ENCODE results near the gene OR2D3.
"Not testable (repeated sequence)": the region's sequence is repeated elsewhere in the genome, so short reads cannot be mapped to it uniquely, and the experiment has no call there.

Gene OR2D3

GRCh38 chr11:6932145-6932544 lies 11.3 kb downstream of the OR2D3 start:
- no peak for TF ChIP-seq CTCF (IDR thresholded peaks at IDR 0.05; ENCODE audit: insufficient read depth, low read length, poor library complexity, severe bottlenecking)
- H3K27me3 ChIP-seq (replicated peaks; ENCODE audit: control insufficient read depth, insufficient read depth, low read length): no peaks in the 10 kb centered on the region
- no peak overlapping the region for H3K4me3 ChIP-seq (replicated peaks; ENCODE audit: low read depth, low read length)
- peaks cover 2% of the 10 kb centered on the region; the same call in 1 of the 2 replicates for H3K36me3 ChIP-seq (ENCODE audit: control insufficient read depth, insufficient read depth, low read length)
- DNase-seq (ENCODE audit: extremely low read depth, insufficient read length): no peak

GRCh38 chr11:6941970-6942369 lies 21.2 kb downstream of the OR2D3 start:
- no peak overlapping the region for H3K4me3 ChIP-seq (replicated peaks; ENCODE audit: low read depth, low read length)
- H3K27me3 ChIP-seq (replicated peaks; ENCODE audit: control insufficient read depth, insufficient read depth, low read length): no peaks in the 10 kb centered on the region
- no peaks in the 10 kb centered on the region for H3K36me3 ChIP-seq (ENCODE audit: control insufficient read depth, insufficient read depth, low read length)
- no peak for DNase-seq (ENCODE audit: extremely low read depth, insufficient read length)
- no peak for TF ChIP-seq CTCF (IDR thresholded peaks at IDR 0.05; ENCODE audit: insufficient read depth, low read length, poor library complexity, severe bottlenecking)

GRCh38 chr11:6943131-6943530 lies 22.3 kb downstream of the OR2D3 start:
- H3K36me3 ChIP-seq (ENCODE audit: control insufficient read depth, insufficient read depth, low read length): peaks cover 3% of the 10 kb centered on the region
- H3K27me3 ChIP-seq (replicated peaks; ENCODE audit: control insufficient read depth, insufficient read depth, low read length): no peaks in the 10 kb centered on the region
- H3K4me3 ChIP-seq (replicated peaks; ENCODE audit: low read depth, low read length): no peak overlapping the region
- DNase-seq (ENCODE audit: extremely low read depth, insufficient read length): no peak
- TF ChIP-seq CTCF (IDR thresholded peaks at IDR 0.05; ENCODE audit: insufficient read depth, low read length, poor library complexity, severe bottlenecking): no peak

GRCh38 chr11:6954248-6954647 lies 33.4 kb downstream of the OR2D3 start:
- H3K27me3 ChIP-seq (replicated peaks; ENCODE audit: control insufficient read depth, insufficient read depth, low read length); H3K36me3 ChIP-seq (ENCODE audit: control insufficient read depth, insufficient read depth, low read length); DNase-seq (ENCODE audit: extremely low read depth, insufficient read length); H3K4me3 ChIP-seq (replicated peaks; ENCODE audit: low read depth, low read length): not testable (repeated sequence)

GRCh38 chr11:6962141-6962540 lies 41.3 kb downstream of the OR2D3 start:
- no peak for DNase-seq (ENCODE audit: extremely low read depth, insufficient read length)
- TF ChIP-seq CTCF (IDR thresholded peaks at IDR 0.05; ENCODE audit: insufficient read depth, low read length, poor library complexity, severe bottlenecking): no peak
- H3K27me3 ChIP-seq (replicated peaks; ENCODE audit: control insufficient read depth, insufficient read depth, low read length): no peaks in the 10 kb centered on the region
- peaks cover 1% of the 10 kb centered on the region; the same call in 1 of the 2 replicates for H3K36me3 ChIP-seq (ENCODE audit: control insufficient read depth, insufficient read depth, low read length)
- H3K4me3 ChIP-seq (replicated peaks; ENCODE audit: low read depth, low read length): no peak overlapping the region

GRCh38 chr11:6962673-6963072 lies 41.9 kb downstream of the OR2D3 start:
- no peak overlapping the region for H3K4me3 ChIP-seq (replicated peaks; ENCODE audit: low read depth, low read length)
- TF ChIP-seq CTCF (IDR thresholded peaks at IDR 0.05; ENCODE audit: insufficient read depth, low read length, poor library complexity, severe bottlenecking): no peak

More at GRCh38 chr11:6962673-6963072, 41.9 kb downstream of the OR2D3 start:
- no peaks in the 10 kb centered on the region for H3K27me3 ChIP-seq (replicated peaks; ENCODE audit: control insufficient read depth, insufficient read depth, low read length)
- peak; percentile 38 for DNase-seq (ENCODE audit: extremely low read depth, insufficient read length)
- peaks cover 1% of the 10 kb centered on the region; the same call in 1 of the 2 replicates for H3K36me3 ChIP-seq (ENCODE audit: control insufficient read depth, insufficient read depth, low read length)
